ENCODE results near the gene NRG3.

The NRG3 gene

DNA sequence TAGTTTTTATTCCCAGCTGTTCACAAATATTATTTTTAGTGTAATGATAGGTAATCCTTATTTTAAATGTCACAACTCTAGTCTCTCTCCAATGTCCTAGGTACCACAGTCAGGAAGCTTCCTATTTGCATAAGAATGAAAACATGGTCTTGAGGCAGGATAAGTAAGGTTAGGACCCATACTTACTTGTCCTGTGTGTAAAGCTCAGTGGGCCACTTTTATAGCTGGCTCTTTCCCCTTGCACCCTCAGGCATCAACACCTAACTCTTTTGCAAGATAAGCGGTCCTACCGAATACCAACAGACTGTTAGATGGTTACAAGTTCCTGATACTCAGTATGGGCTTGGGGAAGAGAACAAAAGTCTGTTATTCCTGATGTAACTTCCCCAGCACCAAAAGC lies 986.9 kb downstream of the NRG3 start:
- TF ChIP-seq, protein P1, sequence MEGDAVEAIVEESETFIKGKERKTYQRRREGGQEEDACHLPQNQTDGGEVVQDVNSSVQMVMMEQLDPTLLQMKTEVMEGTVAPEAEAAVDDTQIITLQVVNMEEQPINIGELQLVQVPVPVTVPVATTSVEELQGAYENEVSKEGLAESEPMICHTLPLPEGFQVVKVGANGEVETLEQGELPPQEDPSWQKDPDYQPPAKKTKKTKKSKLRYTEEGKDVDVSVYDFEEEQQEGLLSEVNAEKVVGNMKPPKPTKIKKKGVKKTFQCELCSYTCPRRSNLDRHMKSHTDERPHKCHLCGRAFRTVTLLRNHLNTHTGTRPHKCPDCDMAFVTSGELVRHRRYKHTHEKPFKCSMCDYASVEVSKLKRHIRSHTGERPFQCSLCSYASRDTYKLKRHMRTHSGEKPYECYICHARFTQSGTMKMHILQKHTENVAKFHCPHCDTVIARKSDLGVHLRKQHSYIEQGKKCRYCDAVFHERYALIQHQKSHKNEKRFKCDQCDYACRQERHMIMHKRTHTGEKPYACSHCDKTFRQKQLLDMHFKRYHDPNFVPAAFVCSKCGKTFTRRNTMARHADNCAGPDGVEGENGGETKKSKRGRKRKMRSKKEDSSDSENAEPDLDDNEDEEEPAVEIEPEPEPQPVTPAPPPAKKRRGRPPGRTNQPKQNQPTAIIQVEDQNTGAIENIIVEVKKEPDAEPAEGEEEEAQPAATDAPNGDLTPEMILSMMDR (IDR thresholded peaks at IDR 0.05) = no peak

DNA sequence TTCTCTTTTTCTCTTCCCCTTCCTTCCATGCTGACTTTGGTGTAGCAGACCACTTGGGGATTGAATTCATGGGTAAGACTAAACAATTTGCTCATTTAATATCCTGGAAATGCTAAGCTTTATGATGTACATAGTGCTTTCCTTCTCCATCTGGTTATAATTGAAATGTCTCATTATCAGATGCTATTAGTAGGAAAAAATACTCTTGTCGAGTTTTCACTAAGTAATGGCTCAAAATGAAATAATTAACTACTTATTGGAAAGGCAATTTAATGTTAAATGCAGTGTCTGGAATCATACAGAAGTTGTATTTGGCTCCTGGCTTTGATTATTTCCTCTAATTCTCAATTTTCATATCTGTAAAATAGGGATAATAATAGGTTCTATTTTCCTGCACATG lies 990.4 kb downstream of the NRG3 start:
- Histone ChIP-seq H3K27ac (no peak overlapping the region), H3K4me3 (no peak overlapping the region)
- TF ChIP-seq, protein P1 (IDR thresholded peaks at IDR 0.05) = no peak
- DNase-seq (ENCODE audit: low spot score) = no peak

More for the DNA sequence above, 986.9 kb downstream of the NRG3 start:
- Histone ChIP-seq H3K4me3 (no peak overlapping the region), H3K27ac (no peak overlapping the region)
- no peak for DNase-seq (ENCODE audit: low spot score)

DNA sequence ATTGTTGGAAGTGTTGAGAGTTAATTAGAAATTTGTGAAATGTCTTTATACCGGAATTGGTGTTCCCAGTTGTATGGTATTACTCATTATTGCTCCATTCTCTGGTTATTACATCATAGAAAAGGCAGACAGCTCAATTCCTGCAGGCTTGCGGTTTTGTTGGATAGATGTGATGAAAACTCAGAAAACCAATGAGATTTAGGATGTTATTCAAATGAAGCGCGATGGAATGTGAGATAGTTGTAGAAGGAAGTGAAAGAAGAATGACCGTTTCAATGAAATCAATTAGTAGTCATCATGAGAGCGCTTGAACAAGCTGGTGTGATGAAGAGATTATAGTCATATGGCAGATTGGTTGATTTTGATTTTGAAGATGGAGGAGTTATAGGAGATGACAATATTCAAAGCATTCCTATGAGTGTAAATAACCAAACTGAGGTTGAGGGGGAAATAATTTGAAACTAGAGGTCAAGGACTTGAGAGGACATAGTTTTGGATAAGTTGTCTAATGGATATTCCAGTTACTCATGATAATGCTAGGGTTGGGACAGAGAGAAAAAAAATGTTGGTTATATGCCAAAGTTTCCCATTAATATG lies 991.5 kb downstream of the NRG3 start:
- no peak for DNase-seq (ENCODE audit: low spot score)
- TF ChIP-seq, protein P1 (IDR thresholded peaks at IDR 0.05) = no peak
- no peak overlapping the region for H3K27ac ChIP-seq

DNA sequence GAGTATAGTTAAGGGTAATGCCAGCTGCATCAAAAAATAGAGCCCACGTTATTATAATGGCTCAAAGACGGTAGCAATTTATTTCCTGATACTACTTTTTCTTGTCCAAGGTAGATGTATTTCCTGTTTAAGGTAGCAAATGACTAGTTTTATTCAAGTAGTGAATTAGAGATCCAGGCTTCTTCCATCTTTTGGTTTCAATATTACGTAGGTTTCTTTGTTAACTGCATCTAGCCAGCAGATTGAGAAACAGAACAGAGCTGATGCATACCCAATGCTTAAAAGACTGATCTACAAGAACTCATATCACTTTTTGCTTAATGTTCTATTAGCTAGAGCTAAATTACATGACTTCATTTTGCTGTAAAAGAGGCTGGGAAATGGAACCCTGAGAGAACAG lies 992.1 kb downstream of the NRG3 start:
- TF ChIP-seq, protein P1 (IDR thresholded peaks at IDR 0.05) = no peak
- no peak overlapping the region for H3K27ac ChIP-seq
- H3K4me3 ChIP-seq = no peak overlapping the region
- DNase-seq (ENCODE audit: low spot score) = no peak

More for the DNA sequence above, 991.5 kb downstream of the NRG3 start:
- H3K4me3 ChIP-seq = no peak overlapping the region

DNA sequence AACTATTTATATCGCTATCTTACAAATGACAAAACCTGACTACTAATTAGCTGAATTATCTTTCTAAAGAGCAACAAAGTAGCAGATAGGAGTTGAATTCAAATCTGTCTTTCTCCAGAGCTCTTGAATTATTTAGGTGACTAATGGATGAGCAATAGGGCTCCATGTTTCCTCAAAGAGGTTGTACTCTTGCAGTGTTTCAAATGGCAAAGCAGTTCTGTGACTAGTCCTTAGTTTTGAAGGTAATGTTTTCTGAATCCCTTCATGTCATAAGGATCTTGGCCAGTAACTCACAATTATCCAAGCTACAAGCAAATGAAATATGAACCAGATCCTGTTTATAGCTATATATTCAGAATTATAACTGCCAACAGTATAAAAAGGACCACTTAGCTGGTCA lies 999.7 kb downstream of the NRG3 start:
- Histone ChIP-seq H3K27ac (no peak overlapping the region), H3K4me3 (no peak overlapping the region)
- no peak for DNase-seq (ENCODE audit: low spot score)
- TF ChIP-seq, protein P1 (IDR thresholded peaks at IDR 0.05) = no peak

DNA sequence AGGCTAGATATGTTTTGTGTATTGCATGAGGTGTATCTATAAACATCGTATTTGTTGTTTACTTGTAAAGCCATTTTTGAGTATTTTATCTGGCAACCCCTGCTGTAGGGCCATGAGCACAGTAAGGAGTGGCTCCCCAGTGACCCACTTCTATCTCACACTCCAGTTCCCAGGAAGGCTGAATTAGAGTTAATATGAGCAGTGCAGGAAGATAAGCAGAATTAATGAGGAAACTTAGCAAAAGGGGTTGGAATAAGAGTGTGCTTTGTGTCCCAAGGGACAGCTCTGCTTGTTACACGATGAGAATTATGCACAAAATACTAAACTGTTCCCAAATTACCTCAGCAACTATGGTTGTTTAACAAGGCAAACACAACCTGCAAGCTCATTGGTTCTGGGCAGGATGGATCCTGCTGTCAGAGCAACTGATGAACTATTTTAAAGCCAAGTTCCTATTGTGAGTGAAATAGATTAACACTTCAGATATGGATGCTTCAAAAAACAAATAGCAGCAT lies 1005.8 kb downstream of the NRG3 start:
- no peak overlapping the region for H3K4me3 ChIP-seq
- TF ChIP-seq, protein P1 (IDR thresholded peaks at IDR 0.05) = no peak
- DNase-seq (ENCODE audit: low spot score) = no peak
- H3K27ac ChIP-seq = no peak overlapping the region

DNA sequence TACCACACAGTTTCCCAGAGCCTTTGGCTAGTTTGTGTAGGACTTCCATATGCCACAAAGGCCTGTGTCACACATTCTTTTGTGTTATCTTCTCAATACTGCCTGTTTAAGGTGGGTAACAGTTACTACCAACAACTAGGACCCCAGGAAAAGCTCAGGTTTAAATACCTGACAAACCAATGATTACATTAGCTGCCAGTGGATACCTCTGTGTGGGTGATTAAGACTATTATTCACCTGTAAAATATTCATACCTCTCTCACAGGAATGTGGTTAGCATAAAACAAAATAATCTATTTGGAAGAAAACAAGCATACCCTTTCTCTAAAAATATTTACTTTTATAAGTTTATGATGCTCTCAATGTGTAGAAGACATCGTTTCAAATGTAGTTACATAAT lies 1007.7 kb downstream of the NRG3 start:
- no peak for DNase-seq (ENCODE audit: low spot score)
- TF ChIP-seq, protein P1 (IDR thresholded peaks at IDR 0.05) = no peak
- no peak overlapping the region for H3K4me3 ChIP-seq
- no peak overlapping the region for H3K27ac ChIP-seq
